H9 (cell line): ENCODE data around the gene CDC16. TPM values are rescaled to one million over a fixed set of nuclear protein-coding genes. Genes with fewer than 3 reads are reported as not detected.

Source experiments
- DNase-seq: peaks from one replicate; pipeline ENCODE4 v3.0.0-alpha.2; 2017
- H2AFZ ChIP-seq: one replicate; pipeline ENCODE4 v1.6.1; 2013; ENCODE audit warnings: mild to moderate bottlenecking, low read length, control low read depth, moderate library complexity
- H2AK5ac ChIP-seq: 2 replicates; pipeline ENCODE4 v1.6.1; 2013; ENCODE audit warnings: low read length, control low read depth, mixed read lengths; ENCODE audit not compliant: insufficient read length
- H2BK120ac ChIP-seq: one replicate; pipeline ENCODE4 v1.6.1; 2013; ENCODE audit warnings: low read depth, mild to moderate bottlenecking, low read length, control low read depth, inconsistent platforms; ENCODE audit not compliant: poor library complexity, severe bottlenecking
- H2BK12ac ChIP-seq: 2 replicates; pipeline ENCODE4 v1.6.1; 2013; ENCODE audit warnings: low read length, control low read depth, mixed read lengths, low read depth; ENCODE audit not compliant: insufficient read length
- H2BK15ac ChIP-seq: 2 replicates; pipeline ENCODE4 v1.6.1; 2013; ENCODE audit warnings: low read depth, low read length, control low read depth
- H2BK20ac ChIP-seq: one replicate; pipeline ENCODE4 v1.6.1; 2013; ENCODE audit warnings: low read depth, mild to moderate bottlenecking, low read length, control low read depth, inconsistent platforms; ENCODE audit not compliant: poor library complexity, severe bottlenecking
- H2BK5ac ChIP-seq: 2 replicates; pipeline ENCODE4 v1.6.1; 2013; ENCODE audit warnings: low read length, control low read depth, mixed read lengths; ENCODE audit not compliant: insufficient read length
- H3K14ac ChIP-seq: 2 replicates; pipeline ENCODE4 v1.6.1; 2013; ENCODE audit warnings: low read length, control low read depth; ENCODE audit not compliant: insufficient read depth
- H3K18ac ChIP-seq: 2 replicates; pipeline ENCODE4 v1.6.1; 2013; ENCODE audit warnings: low read depth, mild to moderate bottlenecking, mixed read lengths, low read length, control low read depth; ENCODE audit not compliant: insufficient read length
- H3K23ac ChIP-seq: 2 replicates; pipeline ENCODE4 v1.6.1; 2013; ENCODE audit warnings: low read length, control low read depth, mixed read lengths, low read depth; ENCODE audit not compliant: insufficient read length
- H3K23me2 ChIP-seq: 2 replicates; pipeline ENCODE4 v1.6.1; 2013; ENCODE audit warnings: low read depth, mild to moderate bottlenecking, mixed read lengths, low read length, control low read depth; ENCODE audit not compliant: insufficient read length, poor library complexity, severe bottlenecking
- H3K27ac ChIP-seq: 2 replicates; pipeline ENCODE4 v1.5.1; 2013; ENCODE audit warnings: low read length, control low read depth, mixed read lengths, low read depth; ENCODE audit not compliant: insufficient read length
- H3K27me3 ChIP-seq: 2 replicates; pipeline ENCODE4 v1.6.1; 2013; ENCODE audit warnings: low read length, control low read depth, inconsistent platforms; ENCODE audit not compliant: insufficient read depth
- H3K4ac ChIP-seq: 2 replicates; pipeline ENCODE4 v1.6.1; 2013; ENCODE audit warnings: low read depth, mild to moderate bottlenecking, control low read depth, inconsistent platforms, low read length, moderate library complexity
- H3K4me1 ChIP-seq: 2 replicates; pipeline ENCODE4 v1.6.1; 2013; ENCODE audit warnings: low read length, control low read depth, inconsistent platforms; ENCODE audit not compliant: insufficient read depth
- H3K4me2 ChIP-seq: 2 replicates; pipeline ENCODE4 v1.6.1; 2013; ENCODE audit warnings: low read length, control low read depth, mixed read lengths; ENCODE audit not compliant: insufficient read length, insufficient read depth
- H3K56ac ChIP-seq: 2 replicates; pipeline ENCODE4 v1.6.1; 2013; ENCODE audit warnings: low read depth, mild to moderate bottlenecking, mixed read lengths, low read length, control low read depth; ENCODE audit not compliant: insufficient read length
- H3K79me1 ChIP-seq: 2 replicates; pipeline ENCODE4 v1.6.1; 2013; ENCODE audit warnings: low read depth, mild to moderate bottlenecking, moderate library complexity, low read length, control low read depth, inconsistent platforms; ENCODE audit not compliant: insufficient read depth, poor library complexity, severe bottlenecking
- H3K79me2 ChIP-seq: 2 replicates; pipeline ENCODE4 v1.6.1; 2013; ENCODE audit warnings: low read length, control low read depth, inconsistent platforms; ENCODE audit not compliant: insufficient read depth
- H3K9ac ChIP-seq: 2 replicates; pipeline ENCODE4 v1.6.1; 2013; ENCODE audit warnings: low read length, control low read depth, mixed read lengths; ENCODE audit not compliant: insufficient read length; ENCODE audit errors: extremely low read depth
- H3K9me3 ChIP-seq: one replicate; pipeline ENCODE4 v1.6.1; 2013; ENCODE audit warnings: low read depth, low read length, inconsistent platforms; ENCODE audit not compliant: control insufficient read depth
- H3T11ph ChIP-seq: one replicate; pipeline ENCODE4 v1.6.1; 2013; ENCODE audit warnings: mild to moderate bottlenecking, low read length, control low read depth, inconsistent platforms
- H4K20me1 ChIP-seq: one replicate; pipeline ENCODE4 v1.6.1; 2013; ENCODE audit not compliant: control insufficient read depth, insufficient read length, insufficient read depth
- H4K5ac ChIP-seq: 2 replicates; pipeline ENCODE4 v1.6.1; 2013; ENCODE audit warnings: low read depth, mild to moderate bottlenecking, mixed read lengths, low read length, control low read depth; ENCODE audit not compliant: insufficient read length
- H4K8ac ChIP-seq: replicated peaks from 2 replicates; pipeline ENCODE4 v1.6.1; 2013; ENCODE audit warnings: low read length, control low read depth, mixed read lengths, low read depth; ENCODE audit not compliant: insufficient read length
- H4K91ac ChIP-seq: 2 replicates; pipeline ENCODE4 v1.6.1; 2013; ENCODE audit warnings: low read depth, mild to moderate bottlenecking, moderate library complexity, mixed read lengths, low read length, control low read depth; ENCODE audit not compliant: insufficient read length
- H3K27ac Mint-ChIP-seq, 3 experiments: 2 replicates in 2 of 3; 3 replicates in 1 of 3; pipeline ENCODE4 v1.8.0; 2020 to 2021; ENCODE audit warnings: mixed read lengths in 3 of 3, mild to moderate bottlenecking in 1 of 3, moderate library complexity in 1 of 3
- H3K27me3 Mint-ChIP-seq: 2 replicates; pipeline ENCODE4 v1.8.0; 2021; ENCODE audit warnings: low read depth, mild to moderate bottlenecking, moderate library complexity, mixed read lengths
- H3K36me3 Mint-ChIP-seq, 3 experiments: 2 replicates in 2 of 3; 3 replicates in 1 of 3; pipeline ENCODE4 v1.8.0; 2020 to 2021; ENCODE audit warnings: low read depth in 3 of 3, mixed read lengths in 3 of 3; ENCODE audit not compliant: insufficient read depth in 1 of 3
- H3K4me1 Mint-ChIP-seq, 2 experiments: 2 replicates each; pipeline ENCODE4 v1.8.0; 2020; ENCODE audit warnings: mixed read lengths in 2 of 2
- H3K4me3 Mint-ChIP-seq, 2 experiments: 2 replicates in 1 of 2; 3 replicates in 1 of 2; pipeline ENCODE4 v1.8.0; 2020 to 2021; ENCODE audit warnings: mild to moderate bottlenecking in 2 of 2, mixed read lengths in 2 of 2, moderate library complexity in 1 of 2
- H3K9me3 Mint-ChIP-seq, 2 experiments: 2 replicates in 1 of 2; 3 replicates in 1 of 2; pipeline ENCODE4 v1.8.0; 2020; ENCODE audit warnings: mild to moderate bottlenecking in 2 of 2, mixed read lengths in 2 of 2, moderate library complexity in 1 of 2
- CTCF ChIP-seq: fragments of 200-600 bp; sonication (generic); conservative IDR thresholded peaks from 3 replicates; pipeline ENCODE4 v1.8.0; 2021; ENCODE audit warnings: antibody characterized with exemption, mild to moderate bottlenecking
- total RNA-seq: library from RNA; stranded (reverse); gene quantifications from 2 replicates; pipeline ENCODE4 v1.2.1, GENCODE V29; 2021

The CDC16 gene
- total RNA-seq, 1 experiment from 2014 or later = 91.9 TPM

- Mint-ChIP-seq H3K4me3 (no peak overlapping the region), H3K9me3 (no peaks in the 10 kb centered on the region), H3K36me3 (peaks cover 41 to 65% (median 62%) of the 10 kb centered on the region in 3 experiments), H3K27ac (no peak overlapping the region), H3K4me1 (peaks cover 6 to 9% of the 10 kb centered on the region in 2 experiments), H3K27me3 (no peaks in the 10 kb centered on the region)
- H3K27ac ChIP-seq = no peak overlapping the region
- H3K27me3 ChIP-seq = no peaks in the 10 kb centered on the region
- TF ChIP-seq CTCF = no peak
- no peak overlapping the region for H4K91ac ChIP-seq
- no peak overlapping the region for H3K23ac ChIP-seq
- no peaks in the 10 kb centered on the region for H3K4me1 ChIP-seq
- H3K4ac ChIP-seq = no peak overlapping the region
- H2BK5ac ChIP-seq = no peak overlapping the region
- no peak overlapping the region for H3K14ac ChIP-seq
- H2BK12ac ChIP-seq = no peak overlapping the region
- H2AK5ac ChIP-seq = no peak overlapping the region
- no peak overlapping the region for H2BK20ac ChIP-seq
- no peak overlapping the region for H3K56ac ChIP-seq
- no peak overlapping the region for H4K8ac ChIP-seq
- H3K79me1 ChIP-seq = peaks cover 3% of the 10 kb centered on the region
- no peaks in the 10 kb centered on the region for H3K9me3 ChIP-seq
- H4K5ac ChIP-seq = no peak overlapping the region
- peaks cover under 1% of the 10 kb centered on the region for H3K23me2 ChIP-seq
- H4K20me1 ChIP-seq = no peaks in the 10 kb centered on the region
- no peak overlapping the region for H3K18ac ChIP-seq
- no peak overlapping the region for H2AFZ ChIP-seq
- H3K4me2 ChIP-seq = no peak overlapping the region
- H3K79me2 ChIP-seq = peaks cover 14% of the 10 kb centered on the region; the same call in 1 of the 2 replicates
- no peak overlapping the region for H2BK120ac ChIP-seq
- no peak overlapping the region for H3T11ph ChIP-seq
- H2BK15ac ChIP-seq = no peak overlapping the region
- no peak for DNase-seq
- H3K9ac ChIP-seq = no peak overlapping the region
Measured at GRCh38 chr13:114320065-114320464, 85.4 kb downstream of the CDC16 start.
